ENCODE results near the gene ZNF516.

DNA sequence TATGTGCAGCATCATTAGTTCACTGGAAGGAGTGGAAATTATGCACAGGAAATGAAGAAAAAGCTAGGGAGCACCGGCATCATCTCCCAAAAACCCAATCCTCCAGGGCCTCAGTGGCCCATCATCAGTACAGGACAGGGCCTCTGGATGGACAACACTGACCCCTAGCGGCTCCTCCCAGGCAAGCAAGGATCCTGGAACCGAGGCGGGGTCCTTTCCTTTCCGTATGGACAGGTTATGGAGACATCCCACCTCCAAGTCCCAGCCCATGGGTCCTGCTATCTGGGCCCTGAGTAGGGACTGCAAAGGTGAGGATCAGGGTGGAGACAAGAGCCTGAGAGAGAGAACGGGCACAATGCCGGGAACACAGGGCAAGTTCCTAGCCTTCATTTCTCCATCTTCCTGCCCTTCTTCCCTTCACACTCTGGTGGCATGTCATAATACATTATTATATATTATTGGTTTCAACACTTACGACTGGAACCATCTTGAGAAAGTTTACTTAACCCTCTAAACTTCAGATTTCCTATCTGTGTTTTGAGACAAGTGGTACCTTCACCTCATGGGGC, 68.2 kb downstream of the ZNF516 start:
- TF ChIP-seq PPARA (CRISPR knock-in tag; IDR thresholded peaks at IDR 0.05; ENCODE audit: borderline replicate concordance) = no peak
- TF ChIP-seq TOX (CRISPR knock-in tag; IDR thresholded peaks at IDR 0.05; ENCODE audit: borderline replicate concordance) = no peak
- no peak for TF ChIP-seq ZNF70 (CRISPR knock-in tag; IDR thresholded peaks at IDR 0.05)
- TF ChIP-seq POU6F1 (CRISPR knock-in tag; IDR thresholded peaks at IDR 0.05; ENCODE audit: borderline replicate concordance, low read depth) = no peak
- TF ChIP-seq TCF4 (CRISPR knock-in tag; IDR thresholded peaks at IDR 0.05; ENCODE audit: borderline replicate concordance) = no peak
